Retina (tissue), 1 donor: ENCODE measurements around the gene VPS37D.
"Not testable (repeated sequence)": the region's sequence is repeated elsewhere in the genome, so short reads cannot be mapped to it uniquely, and the experiment has no call there.

Experiments
- DNase-seq: peaks from one replicate; pipeline ENCODE4 v3.0.0-alpha.2; 2016

VPS37D gene

GRCh38 chr7:73646785-73647724, 20.6 kb upstream of the VPS37D start:
- no peak for DNase-seq

- DNase-seq: peak; percentile 60
These were observed 19.7 kb upstream of the VPS37D start for GRCh38 chr7:73647725-73648592.

- DNase-seq: no peak
These were observed 18.9 kb upstream of the VPS37D start for GRCh38 chr7:73648593-73649332.

- DNase-seq: no peak
These were observed 18.1 kb upstream of the VPS37D start for GRCh38 chr7:73649576-73649975.

DNA sequence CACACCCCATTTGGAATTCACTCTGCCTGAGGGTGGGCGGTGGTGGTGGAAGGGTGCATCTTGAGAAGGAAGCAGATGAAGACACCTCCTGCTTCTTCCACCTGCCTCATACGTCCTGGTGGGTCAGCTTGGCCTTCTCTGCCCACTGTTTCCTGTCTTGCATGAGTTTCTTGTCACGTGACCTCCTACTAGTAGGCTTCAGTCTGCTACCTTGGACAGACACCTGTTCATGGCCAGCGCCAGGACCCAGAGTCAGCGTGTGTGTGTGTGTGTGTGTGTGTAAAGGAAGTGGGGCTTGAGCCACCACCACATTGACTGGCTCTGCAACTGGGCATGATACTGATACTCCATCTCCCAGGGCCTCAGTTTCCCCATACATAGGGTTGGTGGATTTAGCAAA, 17.1 kb upstream of the VPS37D start:
- DNase-seq: no peak

DNA sequence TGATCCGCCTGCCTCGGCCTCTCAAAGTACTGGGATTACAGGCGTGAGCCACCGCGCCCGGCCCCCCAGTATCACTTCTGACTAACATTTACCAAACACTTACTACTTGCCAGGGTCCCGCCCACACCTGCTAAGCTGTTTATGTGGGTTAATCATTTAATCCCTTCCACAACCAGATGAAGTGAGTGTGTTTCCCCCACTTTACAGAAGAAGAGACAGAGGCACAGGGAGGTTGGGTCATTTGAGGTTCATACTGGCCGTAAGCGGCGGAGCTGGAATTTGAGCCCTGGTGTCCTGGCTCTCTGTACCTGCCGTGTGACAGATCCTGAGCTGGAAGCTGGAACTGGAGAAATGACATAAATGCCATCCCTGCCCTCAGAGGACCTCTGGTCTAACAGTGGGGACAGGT, 15.1 kb upstream of the VPS37D start:
- DNase-seq: no peak

- not testable (repeated sequence) for DNase-seq
These were observed 12.3 kb upstream of the VPS37D start for GRCh38 chr7:73655309-73655708.

GRCh38 chr7:73659983-73660382, 7.6 kb upstream of the VPS37D start:
- DNase-seq: no peak

- DNase-seq: not testable (repeated sequence)
These were observed 7.0 kb upstream of the VPS37D start for GRCh38 chr7:73660594-73660993.

- DNase-seq: no peak
These were observed 4.6 kb upstream of the VPS37D start for GRCh38 chr7:73663033-73663432.

GRCh38 chr7:73668103-73668885, 663 bp downstream of the VPS37D start:
- peak; percentile 66 for DNase-seq

DNA sequence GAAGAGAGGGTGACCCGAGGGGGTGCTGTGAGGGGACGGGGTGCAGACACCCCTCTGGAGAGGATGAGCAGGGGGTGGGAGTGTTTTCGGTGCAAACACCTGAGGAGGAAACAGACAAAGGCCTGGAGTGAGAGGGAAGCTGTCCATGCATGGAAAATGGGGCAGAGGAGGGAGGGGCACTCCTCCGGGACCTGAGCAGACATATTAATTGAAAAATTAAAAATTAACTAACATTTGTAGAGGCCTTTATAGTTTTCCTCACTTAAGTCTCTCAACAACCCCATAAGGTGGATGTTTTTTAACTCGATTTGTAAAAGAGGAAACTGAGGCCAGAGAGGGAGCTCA, 1.2 kb downstream of the VPS37D start:
- peak; percentile 58 for DNase-seq

DNA sequence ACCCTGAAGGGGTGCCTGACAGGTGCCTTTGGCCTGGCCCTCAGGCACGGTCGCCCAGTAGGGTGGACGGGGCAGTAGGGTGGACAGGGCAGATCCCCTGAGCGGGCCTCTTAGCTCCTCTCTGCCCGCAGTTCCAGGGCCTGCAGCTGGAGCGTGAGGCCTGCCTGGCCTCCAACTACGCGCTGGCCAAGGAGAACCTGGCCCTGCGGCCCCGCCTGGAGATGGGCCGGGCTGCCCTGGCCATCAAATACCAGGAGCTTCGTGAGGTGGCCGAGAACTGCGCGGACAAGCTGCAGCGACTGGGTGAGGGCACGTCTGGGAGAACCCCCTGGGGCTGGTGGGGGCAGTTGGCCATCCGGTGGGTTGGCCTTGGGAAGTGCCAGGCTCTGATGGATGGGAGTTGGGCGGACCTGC, 1.7 kb downstream of the VPS37D start:
- peak; percentile 57 for DNase-seq

- no peak for DNase-seq
These were observed 2.3 kb downstream of the VPS37D start for GRCh38 chr7:73669858-73670385.

GRCh38 chr7:73671322-73671661, 3.7 kb downstream of the VPS37D start:
- no peak for DNase-seq

DNA sequence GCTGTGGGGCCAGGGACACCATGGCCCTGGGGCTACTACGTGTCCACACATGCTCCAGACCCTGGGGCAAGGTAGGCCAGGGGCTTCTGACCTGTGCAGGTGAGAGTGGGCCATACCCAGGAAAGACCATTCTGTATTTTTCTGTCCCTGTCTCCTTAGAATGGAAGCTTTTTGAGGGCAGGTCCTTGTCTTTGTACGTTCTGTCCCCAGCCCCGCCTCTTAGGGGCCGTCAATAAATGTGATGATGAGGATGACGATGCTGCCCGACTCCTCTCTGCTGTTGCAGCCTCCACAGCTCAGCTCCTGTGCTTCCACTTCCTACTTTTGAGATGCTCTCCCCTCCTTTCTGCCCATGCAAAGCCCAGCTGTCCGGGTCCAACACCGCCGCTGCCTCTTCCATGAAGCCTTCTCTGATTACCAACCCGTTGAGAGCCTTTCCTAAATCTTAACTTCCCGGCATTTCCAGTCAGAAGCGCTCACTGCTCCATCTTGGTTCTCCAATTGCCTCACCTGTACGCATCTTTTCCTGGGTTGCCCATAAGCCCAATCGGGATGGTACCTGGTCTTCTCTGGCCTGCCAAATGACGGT, 4.3 kb downstream of the VPS37D start:
- no peak for DNase-seq

GRCh38 chr7:73674468-73675124, 7.0 kb downstream of the VPS37D start:
- no peak for DNase-seq

- not testable (repeated sequence) for DNase-seq
These were observed 8.4 kb downstream of the VPS37D start for GRCh38 chr7:73676062-73676461.

DNA sequence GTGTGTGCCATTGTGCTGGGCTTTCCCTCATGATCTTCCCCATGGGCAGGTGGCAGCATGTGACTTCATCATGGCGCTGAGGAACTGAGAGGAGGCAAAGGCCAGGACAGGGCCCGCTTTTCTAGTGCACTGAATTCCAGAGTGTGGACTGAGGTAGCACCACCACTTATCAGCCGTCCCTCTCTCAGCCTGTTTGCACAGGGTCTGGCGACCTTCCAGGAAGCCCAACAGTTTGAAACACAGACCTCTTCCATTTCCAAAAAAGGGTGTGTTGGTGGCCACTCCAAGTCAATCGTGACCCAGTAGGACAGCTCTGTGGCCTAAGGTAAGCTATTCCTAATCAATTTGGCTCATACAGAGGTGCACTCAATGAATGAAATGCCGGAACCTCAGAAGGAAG, 11.2 kb downstream of the VPS37D start:
- no peak for DNase-seq

- no peak for DNase-seq
These were observed 12.1 kb downstream of the VPS37D start for GRCh38 chr7:73679709-73680108.

DNA sequence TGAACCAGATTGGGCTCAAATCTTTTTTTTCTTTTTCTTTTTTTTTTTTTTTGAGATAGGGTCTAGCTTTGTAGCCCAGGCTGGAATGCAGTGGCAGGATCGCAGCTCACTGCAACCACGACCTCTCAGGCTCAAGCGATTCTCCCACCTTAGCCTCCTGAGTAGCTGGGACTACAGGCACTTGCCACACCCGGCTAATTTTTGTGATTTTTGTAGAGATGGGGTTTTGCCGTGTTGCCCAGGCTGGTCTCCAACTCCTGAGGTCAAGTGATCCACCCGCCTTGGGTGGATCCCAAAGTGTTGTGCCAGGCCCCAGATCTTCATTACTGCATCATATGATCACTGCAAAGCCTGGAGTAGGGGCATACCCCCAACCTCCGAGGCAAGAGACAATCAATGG, 12.9 kb downstream of the VPS37D start:
- DNase-seq: no peak
